Activated CD4-positive, alpha-beta T cell treated with anti-CD3 and anti-CD28 coated beads for 36 hours (primary cell): ENCODE measurements around the gene FARP2. TPM values are rescaled to one million over a fixed set of nuclear protein-coding genes. Genes with fewer than 3 reads are reported as not detected.
"Not testable (repeated sequence)": the region's sequence is repeated elsewhere in the genome, so short reads cannot be mapped to it uniquely, and the experiment has no call there.

Source experiments
- ATAC-seq: fragments of 200-7000 bp; cut with Tn5 transposase; one replicate; pipeline ENCODE4 v1.10.0; 2021; ENCODE audit warnings: mild to moderate bottlenecking, moderate library complexity
- CTCF ChIA-PET: fragments of 350-600 bp; sonication (Branson Sonifier 250); formaldehyde crosslinking; loops from one replicate; lab custom pipeline; 2021; ENCODE audit warnings: antibody characterized with exemption; lab: Charles Lee
- POLR2A ChIA-PET: fragments of 350-600 bp; sonication (Branson Sonifier 250); formaldehyde crosslinking; loops from one replicate; lab custom pipeline; 2021; ENCODE audit warnings: antibody characterized with exemption, inconsistent platforms; lab: Charles Lee
- DNase-seq: peaks from one replicate; pipeline ENCODE4 v3.0.0-alpha.2; 2020
- H3K27ac Mint-ChIP-seq: one replicate; pipeline ENCODE4 v1.8.0; 2021; ENCODE audit warnings: mixed read lengths
- H3K27me3 Mint-ChIP-seq: one replicate; pipeline ENCODE4 v1.8.0; 2021; ENCODE audit warnings: mixed read lengths
- H3K36me3 Mint-ChIP-seq: one replicate; pipeline ENCODE4 v1.8.0; 2021; ENCODE audit warnings: low read depth, mixed read lengths
- H3K4me1 Mint-ChIP-seq: one replicate; pipeline ENCODE4 v1.8.0; 2021; ENCODE audit warnings: mixed read lengths
- H3K4me3 Mint-ChIP-seq: one replicate; pipeline ENCODE4 v1.8.0; 2021; ENCODE audit warnings: mild to moderate bottlenecking, moderate library complexity, mixed read lengths
- H3K9me3 Mint-ChIP-seq: one replicate; pipeline ENCODE4 v1.8.0; 2021; ENCODE audit warnings: low read depth, mixed read lengths
- intact Hi-C, 2 experiments: fragments of 100-400 bp; cut with DNase I in 1 of 2; cut with micrococcal nuclease in 1 of 2; formaldehyde crosslinking; loops; one replicate each; pipeline versions ENCODE4 v1.14.2 to v1.15.1; 2022 to 2024; cut with DNase I, micrococcal nuclease
- total RNA-seq, 2 experiments: library from RNA; stranded (reverse); gene quantifications; one replicate each; pipeline ENCODE4 v1.2.3, GENCODE V29; 2021

FARP2 gene
- total RNA-seq, 2 experiments from 2014 or later, result 29.0 to 30.7 TPM

DNA sequence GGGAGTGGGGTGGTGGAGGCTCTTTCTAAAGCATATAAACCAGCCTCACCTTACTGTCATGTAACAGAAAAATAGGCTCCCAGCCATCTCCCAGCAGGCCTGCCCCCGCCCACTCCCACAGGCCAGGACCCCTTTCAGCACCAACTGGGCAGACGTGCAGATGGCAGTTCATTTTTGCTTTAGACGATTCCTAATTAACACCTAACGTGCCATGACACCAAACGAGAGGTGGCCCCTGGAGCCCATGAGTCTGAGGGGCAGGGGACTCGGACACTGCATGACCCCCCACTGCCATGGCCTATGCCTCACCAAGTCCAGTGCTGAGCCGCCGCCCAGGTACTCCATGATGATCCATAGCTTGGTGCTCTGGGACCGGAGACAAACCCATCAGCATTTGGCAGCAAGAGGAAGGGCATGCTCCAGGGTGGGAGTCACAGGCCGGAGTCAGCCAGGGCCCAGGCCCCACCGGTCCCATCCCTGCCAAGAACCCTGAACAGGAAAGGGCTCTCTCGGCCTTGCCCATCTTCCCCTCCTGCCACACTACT is 144.4 kb downstream of the FARP2 start:
- Mint-ChIP-seq H3K4me3 (no peak overlapping the region), H3K27ac (no peak overlapping the region), H3K27me3 (no peaks in the 10 kb centered on the region), H3K9me3 (no peaks in the 10 kb centered on the region), H3K4me1 (peaks cover 5% of the 10 kb centered on the region), H3K36me3 (peaks cover 13% of the 10 kb centered on the region)
- ChIA-PET POLR2A (no interaction called here), CTCF (no interaction called here)
- intact Hi-C loops, result no loop called here
- ATAC-seq (no peak), DNase-seq (no peak)

DNA sequence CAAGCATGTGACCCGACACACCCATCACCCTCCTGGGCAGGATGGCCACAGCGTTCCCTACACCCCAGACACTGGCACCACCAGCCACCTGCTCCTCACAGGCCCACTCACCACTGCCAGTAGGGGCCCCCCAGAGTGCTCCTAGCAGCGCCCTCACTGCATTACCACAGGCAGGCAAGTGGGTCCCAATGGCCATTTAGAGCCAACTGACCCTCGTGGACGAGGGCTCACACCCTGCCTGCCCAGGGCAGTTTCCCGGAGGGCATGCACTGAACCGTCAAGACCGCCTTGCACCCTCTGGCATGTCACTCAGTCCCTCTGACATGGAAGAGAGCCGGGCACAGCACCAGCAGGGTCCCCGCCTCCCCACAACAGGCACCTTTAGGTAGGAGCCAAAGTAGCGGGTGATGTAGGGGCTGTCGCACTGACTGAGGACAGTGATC is 145.0 kb downstream of the FARP2 start:
- Mint-ChIP-seq H3K27ac (no peak overlapping the region), H3K27me3 (no peaks in the 10 kb centered on the region), H3K4me1 (peaks cover 6% of the 10 kb centered on the region), H3K36me3 (peaks cover 13% of the 10 kb centered on the region), H3K9me3 (no peaks in the 10 kb centered on the region), H3K4me3 (no peak overlapping the region)
- intact Hi-C loops, result no loop called here
- CTCF ChIA-PET, result no interaction called here
- ATAC-seq (no peak), DNase-seq (no peak)
- POLR2A ChIA-PET, result no interaction called here

GRCh38 chr2:241501551-241501950 is 145.5 kb downstream of the FARP2 start:
- intact Hi-C loops, result no loop called here

DNA sequence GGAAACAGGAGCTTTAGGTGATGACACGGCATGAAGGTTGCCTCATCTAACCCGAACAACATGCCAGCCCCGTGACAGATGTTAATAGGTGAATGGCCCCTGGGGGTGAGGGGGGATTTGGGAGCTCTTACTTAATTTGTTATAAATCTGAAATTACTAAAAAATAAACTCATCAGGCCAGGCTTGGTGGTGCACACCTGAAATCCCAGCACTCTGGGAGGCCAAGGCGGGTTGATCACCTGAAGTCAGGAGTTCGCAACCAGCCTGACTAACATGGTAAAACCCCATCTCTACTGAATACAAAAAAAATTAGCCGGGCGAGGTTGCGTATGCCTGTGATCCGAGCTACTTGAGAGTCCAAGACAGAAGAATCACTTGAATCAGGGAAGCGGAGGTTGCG is 146.2 kb downstream of the FARP2 start:
- DNase-seq, result no peak
- H3K4me3 Mint-ChIP-seq, result no peak overlapping the region
- CTCF ChIA-PET, result no interaction called here
- no peak for ATAC-seq
- POLR2A ChIA-PET, result interaction anchor here (0.6 kb wide), 1 partner anchor 10 kb away, joined by 4 read pairs; no protein-coding TSS in a partner anchor
- H3K27ac Mint-ChIP-seq, result no peak overlapping the region
- H3K9me3 Mint-ChIP-seq, result no peaks in the 10 kb centered on the region
- H3K4me1 Mint-ChIP-seq, result peaks cover 12% of the 10 kb centered on the region
- intact Hi-C loops, result no loop called here
- peaks cover 10% of the 10 kb centered on the region for H3K36me3 Mint-ChIP-seq
- no peaks in the 10 kb centered on the region for H3K27me3 Mint-ChIP-seq

More at GRCh38 chr2:241501551-241501950, 145.5 kb downstream of the FARP2 start:
- ChIA-PET CTCF (no interaction called here), POLR2A (no interaction called here)
- Mint-ChIP-seq H3K27me3 (no peaks in the 10 kb centered on the region), H3K36me3 (peaks cover 13% of the 10 kb centered on the region), H3K27ac (no peak overlapping the region), H3K4me3 (no peak overlapping the region), H3K4me1 (peaks cover 6% of the 10 kb centered on the region), H3K9me3 (no peaks in the 10 kb centered on the region)
- DNase-seq, result no peak
- ATAC-seq, result no peak

- ChIA-PET POLR2A (no interaction called here), CTCF (no interaction called here)
- peaks cover 12% of the 10 kb centered on the region for H3K4me1 Mint-ChIP-seq
- no peaks in the 10 kb centered on the region for H3K27me3 Mint-ChIP-seq
- no peak overlapping the region for H3K27ac Mint-ChIP-seq
- intact Hi-C loops, result no loop called here
- ATAC-seq, result no peak
- no peak overlapping the region for H3K4me3 Mint-ChIP-seq
- peaks cover 6% of the 10 kb centered on the region for H3K36me3 Mint-ChIP-seq
- no peak for DNase-seq
- no peaks in the 10 kb centered on the region for H3K9me3 Mint-ChIP-seq
Measured at GRCh38 chr2:241503776-241504392, 147.8 kb downstream of the FARP2 start.

DNA sequence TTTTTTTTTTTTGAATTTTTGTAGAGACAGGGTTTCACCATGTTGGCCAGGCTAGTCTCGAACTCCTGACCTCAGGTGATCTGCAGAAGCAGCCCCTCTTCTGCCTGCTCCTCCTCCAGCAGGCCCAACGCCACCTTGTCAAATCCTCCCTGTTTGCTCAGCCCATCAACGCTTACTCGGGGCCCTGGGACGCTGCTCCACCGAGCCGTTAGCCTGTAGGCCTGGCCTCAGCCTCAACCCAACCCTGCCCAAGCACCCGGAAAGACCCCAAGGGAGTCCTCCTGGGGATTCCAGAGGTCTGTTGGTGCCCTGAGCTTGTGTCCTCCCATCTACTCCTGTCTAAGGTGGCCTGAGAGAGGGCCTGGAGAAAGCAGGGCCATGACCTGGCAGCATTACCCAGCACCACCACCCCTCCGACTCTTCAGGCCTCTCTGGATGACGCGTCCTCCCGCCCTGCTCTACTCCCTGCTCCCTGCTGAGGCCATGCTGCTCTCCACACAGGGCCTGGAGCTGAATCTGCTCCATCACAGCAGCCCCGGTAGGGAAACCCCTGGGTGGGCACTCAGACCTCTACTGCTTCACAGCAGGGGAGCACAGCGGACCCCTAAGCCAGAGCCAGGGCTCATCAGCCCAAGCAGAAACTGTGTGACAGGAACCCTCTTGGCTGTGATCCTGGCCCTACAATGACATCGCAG is 149.1 kb downstream of the FARP2 start:
- Mint-ChIP-seq H3K27ac (no peak overlapping the region), H3K9me3 (no peaks in the 10 kb centered on the region), H3K4me3 (no peak overlapping the region), H3K4me1 (peaks cover 19% of the 10 kb centered on the region), H3K27me3 (no peaks in the 10 kb centered on the region), H3K36me3 (peaks cover 4% of the 10 kb centered on the region)
- DNase-seq (no peak), ATAC-seq (no peak)
- intact Hi-C loops, result loop anchor here (5.0 kb wide), 2 partner anchors 188 to 938 kb away; partner anchors contain the start of genes HDLBP (in 1 of the 2), RNPEPL1 (in 1 of the 2) and SEPTIN2 (in 1 of the 2)
- ChIA-PET CTCF (no interaction called here), POLR2A (no interaction called here)

DNA sequence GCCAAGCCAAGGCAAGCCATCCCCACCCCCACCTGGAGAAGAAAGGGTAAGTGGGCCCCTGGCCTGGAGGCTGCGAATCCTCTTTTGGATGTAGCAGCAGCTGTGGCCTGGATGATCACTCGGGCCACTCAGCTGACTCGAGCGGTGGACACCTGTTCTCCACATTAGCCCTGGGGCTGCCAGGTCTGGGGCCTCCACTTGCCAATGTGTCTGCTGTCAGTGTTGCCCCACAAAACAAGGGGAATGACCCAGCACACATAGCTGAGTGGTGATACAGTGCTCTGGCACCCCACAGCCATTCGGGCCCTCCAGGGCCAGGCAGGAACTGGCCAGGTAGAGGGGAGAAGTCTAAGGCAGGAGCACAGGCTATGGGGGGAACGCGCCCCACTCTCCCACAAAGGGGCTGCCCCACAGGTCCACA is 149.7 kb downstream of the FARP2 start:
- H3K4me3 Mint-ChIP-seq, result no peak overlapping the region
- H3K36me3 Mint-ChIP-seq, result peaks cover 4% of the 10 kb centered on the region
- H3K27ac Mint-ChIP-seq, result no peak overlapping the region
- ATAC-seq (no peak), DNase-seq (no peak)
- ChIA-PET POLR2A (no interaction called here), CTCF (interaction anchor here (1.5 kb wide), 1 partner anchor 62 kb away, joined by 3 read pairs; no protein-coding TSS in a partner anchor)
- no peaks in the 10 kb centered on the region for H3K27me3 Mint-ChIP-seq
- intact Hi-C loops, result loop anchor here (5.0 kb wide), 2 partner anchors 188 to 938 kb away; partner anchors contain the start of genes HDLBP (in 1 of the 2), RNPEPL1 (in 1 of the 2) and SEPTIN2 (in 1 of the 2)
- H3K4me1 Mint-ChIP-seq, result peaks cover 19% of the 10 kb centered on the region
- H3K9me3 Mint-ChIP-seq, result no peaks in the 10 kb centered on the region

DNA sequence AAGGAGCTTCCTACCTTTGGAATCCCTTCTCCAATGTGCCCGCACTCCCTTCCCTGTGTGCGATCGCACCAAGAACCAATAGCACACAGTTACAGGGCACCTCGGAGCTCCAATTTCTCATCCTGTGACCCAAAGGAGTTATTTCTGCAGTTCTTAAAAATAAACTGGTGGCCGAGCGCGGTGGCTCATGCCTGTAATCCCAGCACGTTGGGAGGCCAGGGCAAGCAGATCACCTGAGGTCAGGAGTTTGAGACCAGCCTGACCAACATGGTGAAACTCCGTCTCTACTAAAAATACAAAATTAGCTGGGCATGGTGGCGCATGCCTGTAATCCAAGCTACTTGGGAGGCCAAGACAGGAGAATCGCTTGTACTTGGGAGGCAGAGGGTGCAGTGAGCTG is 150.2 kb downstream of the FARP2 start:
- not testable (repeated sequence) for H3K27ac Mint-ChIP-seq
- intact Hi-C loops, result loop anchor here (5.0 kb wide), 2 partner anchors 189 to 939 kb away; partner anchors contain the start of genes HDLBP (in 1 of the 2), RNPEPL1 (in 1 of the 2) and SEPTIN2 (in 1 of the 2)
- POLR2A ChIA-PET, result interaction anchor here (0.6 kb wide), 1 partner anchor 194 kb away, joined by 5 read pairs; no protein-coding TSS in a partner anchor

DNA sequence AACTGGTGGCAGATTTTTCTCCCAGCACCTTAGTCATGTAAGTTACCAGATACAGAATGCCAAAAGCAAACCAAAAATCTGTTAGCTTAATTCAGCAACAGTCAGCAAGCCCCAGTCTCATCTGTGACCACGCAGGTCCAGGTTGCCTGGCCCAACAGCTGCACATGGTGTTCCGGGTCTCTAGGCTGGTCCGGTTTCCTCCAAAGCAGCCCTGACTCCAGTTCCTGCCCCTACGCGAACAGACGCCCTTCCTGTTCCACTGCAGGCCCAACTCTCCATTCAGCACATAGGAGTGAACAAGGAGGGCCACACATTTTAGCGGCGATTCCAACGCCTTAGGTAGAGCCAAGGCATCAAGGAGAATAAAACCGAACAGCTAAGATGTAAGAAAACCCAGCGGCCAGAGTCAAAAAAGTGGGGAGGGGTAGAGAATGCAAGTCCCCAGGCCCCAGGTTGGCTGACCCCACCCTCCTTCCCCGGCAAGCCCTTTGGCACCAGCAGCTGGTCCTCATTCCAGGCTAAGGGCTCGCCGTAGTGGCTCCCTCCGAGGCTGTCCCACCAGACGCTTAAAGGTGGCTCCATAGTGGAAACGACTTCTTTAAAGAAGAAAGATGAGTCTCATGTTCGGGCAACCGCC is 150.8 kb downstream of the FARP2 start:
- CTCF ChIA-PET, result interaction anchor here (0.7 to 1.5 kb wide), 3 partner anchors 63 to 111 kb away, joined by 3 read pairs; no protein-coding TSS in a partner anchor
- Mint-ChIP-seq H3K27ac (peak overlapping the region; percentile 25), H3K4me1 (peaks cover 19% of the 10 kb centered on the region), H3K27me3 (no peaks in the 10 kb centered on the region), H3K4me3 (peak overlapping the region; percentile 79), H3K36me3 (peaks cover 2% of the 10 kb centered on the region), H3K9me3 (no peaks in the 10 kb centered on the region)
- intact Hi-C loops, result loop anchor here (1.0 to 5.0 kb wide), 3 partner anchors 190 to 940 kb away; partner anchors contain the start of genes HDLBP (in 1 of the 2), RNPEPL1 (in 1 of the 2) and SEPTIN2 (in 1 of the 2)
- POLR2A ChIA-PET, result interaction anchor here (0.6 kb wide), 1 partner anchor 193 kb away, joined by 5 read pairs; no protein-coding TSS in a partner anchor
- no peak for DNase-seq
- no peak for ATAC-seq

More for the DNA sequence above, 150.2 kb downstream of the FARP2 start:
- H3K9me3 Mint-ChIP-seq, H3K27me3 Mint-ChIP-seq, H3K4me3 Mint-ChIP-seq, ATAC-seq, H3K36me3 Mint-ChIP-seq, DNase-seq: not testable (repeated sequence)
- peaks cover 19% of the 10 kb centered on the region for H3K4me1 Mint-ChIP-seq
- CTCF ChIA-PET, result interaction anchor here (0.7 to 1.5 kb wide), 3 partner anchors 62 to 112 kb away, joined by 3 read pairs; no protein-coding TSS in a partner anchor

GRCh38 chr2:241507430-241508239 is 151.6 kb downstream of the FARP2 start:
- DNase-seq, result peak; percentile 65
- intact Hi-C loops, result loop anchor here (1.0 to 5.0 kb wide), 21 partner anchors 34 to 940 kb away; partner anchors contain the start of genes FARP2 (in 2 of the 2), HDLBP (in 2 of the 2), SEPTIN2 (in 2 of the 2) and ATG4B (in 1 of the 2)
- Mint-ChIP-seq H3K27ac (peak overlapping the region; percentile 42), H3K36me3 (peaks cover 2% of the 10 kb centered on the region), H3K4me3 (peak overlapping the region; percentile 79), H3K9me3 (no peaks in the 10 kb centered on the region), H3K4me1 (peaks cover 19% of the 10 kb centered on the region), H3K27me3 (peaks cover 3% of the 10 kb centered on the region)
- ChIA-PET CTCF (interaction anchor here (0.5 to 1.5 kb wide), 3 partner anchors 110 to 593 kb away, joined by 3 to 4 read pairs (median 3); no protein-coding TSS in a partner anchor), POLR2A (no interaction called here)
- ATAC-seq, result peak; percentile 14
